GM19043 (cell line): ENCODE results near the gene NMD3.

Source experiments
- ATAC-seq: cut with Tn5 transposase; IDR thresholded peaks from one replicate; pipeline ENCODE4 v1.9.1; 2021; ENCODE audit warnings: low read depth; ENCODE audit not compliant: unreplicated experiment

Gene NMD3

DNA sequence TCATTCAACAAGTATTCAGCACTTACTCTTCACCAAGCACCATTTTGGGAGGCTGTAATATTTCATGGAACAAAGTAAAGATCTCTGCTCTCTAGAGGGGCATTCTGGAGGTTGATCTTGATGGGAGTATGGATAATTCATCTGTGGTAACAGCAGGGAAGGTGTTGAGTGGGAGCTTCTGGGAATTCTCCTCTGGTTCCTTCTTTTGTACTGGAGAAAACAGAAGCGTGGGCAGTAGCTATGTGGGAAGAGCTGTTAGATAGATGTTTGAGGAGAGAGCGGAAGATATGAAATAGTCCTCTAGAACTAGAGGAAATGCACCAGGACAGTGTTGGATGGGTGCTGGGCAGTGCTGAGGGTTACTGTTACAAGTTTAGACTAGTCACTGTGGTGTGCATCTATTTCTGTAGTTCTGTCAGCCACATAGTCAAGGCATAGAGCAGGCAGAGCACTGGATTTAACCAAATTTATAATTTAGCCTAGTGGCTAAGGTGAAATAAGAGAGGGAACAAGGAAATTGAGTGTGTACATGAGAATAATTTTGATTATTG, 9.6 kb downstream of the NMD3 start:
- no peak for ATAC-seq

DNA sequence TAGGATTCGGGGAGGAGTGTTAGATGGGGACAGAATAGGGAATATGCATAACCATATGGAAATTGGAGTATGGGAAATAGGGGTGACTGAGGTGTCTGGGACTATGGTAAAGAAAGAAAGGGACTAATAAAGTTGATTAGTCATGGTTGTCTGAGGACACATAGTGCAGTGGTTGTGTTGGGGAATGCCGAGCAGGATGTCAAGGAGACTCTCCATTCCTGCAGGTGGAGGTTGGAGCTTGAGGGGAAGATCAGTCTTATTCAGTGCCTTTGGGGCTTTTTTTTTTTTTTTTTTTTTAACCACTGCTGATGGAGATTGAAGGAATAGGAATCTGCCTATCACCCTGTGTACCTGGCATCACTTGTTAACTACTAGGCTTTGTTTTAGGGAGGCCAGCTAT, 10.8 kb downstream of the NMD3 start:
- no peak for ATAC-seq

DNA sequence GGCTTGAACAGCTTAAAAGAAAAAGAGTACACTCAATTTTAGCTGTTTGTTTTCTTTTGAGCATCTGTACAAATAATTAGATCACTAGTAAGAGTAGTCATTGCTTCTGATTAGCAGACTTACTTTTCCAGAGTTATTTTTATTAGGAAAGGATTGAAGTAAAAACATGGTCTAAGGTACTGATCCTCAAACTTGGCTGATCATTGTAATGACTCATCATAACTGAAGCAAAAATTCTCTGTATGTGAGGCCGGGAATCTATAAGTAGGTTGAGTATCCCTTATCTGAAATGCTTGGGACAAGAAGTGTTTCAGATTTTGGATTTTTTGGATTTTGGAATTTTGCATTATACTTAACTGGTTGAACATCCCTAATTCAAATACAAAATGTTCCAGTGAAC, 12.4 kb downstream of the NMD3 start:
- ATAC-seq: no peak

GRCh38 chr3:161236240-161236639, 15.1 kb downstream of the NMD3 start:
- no peak for ATAC-seq

GRCh38 chr3:161239700-161240099, 18.6 kb downstream of the NMD3 start:
- no peak for ATAC-seq

DNA sequence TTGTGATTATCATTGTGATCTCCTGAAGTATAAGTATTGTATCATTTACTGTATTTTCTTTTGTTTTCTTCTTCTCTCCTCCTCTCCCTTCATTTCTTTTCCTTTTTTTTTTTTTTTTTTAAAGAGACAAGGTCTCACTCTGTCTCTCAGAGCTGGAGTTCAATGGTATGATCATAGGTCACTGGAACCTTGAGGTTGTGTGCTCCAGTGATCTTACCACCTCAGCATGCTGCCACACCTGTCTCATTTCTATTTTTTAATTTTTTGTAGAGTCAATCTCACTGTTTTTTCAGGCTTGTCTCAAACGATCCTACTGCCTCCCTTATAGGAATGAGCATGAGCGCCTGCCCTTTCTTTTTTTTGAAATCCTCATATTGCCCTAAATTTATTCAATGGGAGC, 23.4 kb downstream of the NMD3 start:
- no peak for ATAC-seq

- no peak for ATAC-seq
Measured at GRCh38 chr3:161247049-161247448, 25.9 kb downstream of the NMD3 start.

DNA sequence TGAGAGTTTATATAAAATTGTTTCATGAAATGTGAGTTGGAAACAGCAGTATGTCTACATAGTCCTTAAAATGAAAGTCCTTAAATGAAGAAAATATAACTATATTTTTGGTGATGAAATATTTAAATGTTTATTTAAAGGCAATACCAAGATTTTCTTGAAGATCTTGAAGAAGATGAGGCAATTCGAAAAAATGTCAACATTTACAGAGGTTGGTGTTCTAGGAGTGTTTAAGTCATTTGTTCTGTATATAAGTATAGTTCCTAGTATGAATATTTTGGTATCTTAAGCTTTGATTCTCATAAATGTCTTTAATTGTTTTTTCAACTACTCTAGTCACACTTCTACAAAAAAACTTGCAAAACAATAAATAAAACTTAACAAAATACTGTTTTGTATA, 29.0 kb downstream of the NMD3 start:
- ATAC-seq: no peak

DNA sequence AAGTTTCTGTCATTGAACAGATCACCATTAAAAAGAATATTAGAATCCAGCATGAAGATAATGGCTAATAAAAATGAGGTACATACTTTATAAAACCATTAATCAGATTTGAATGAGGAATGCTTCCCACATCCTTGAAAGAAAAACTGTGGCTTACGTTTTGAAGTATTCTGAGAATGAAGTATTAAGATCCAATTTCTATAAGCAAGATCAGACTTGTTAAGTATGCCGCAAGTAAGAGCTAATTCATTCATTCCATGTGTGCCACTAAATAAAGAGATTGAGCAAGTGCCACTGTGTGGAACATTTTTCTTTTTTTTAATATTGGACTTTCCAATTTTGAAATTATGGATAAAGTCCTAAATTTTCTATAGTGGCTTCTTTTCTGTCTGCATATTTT, 30.6 kb downstream of the NMD3 start:
- no peak for ATAC-seq

- no peak for ATAC-seq
Measured at GRCh38 chr3:161252143-161252542, 31.0 kb downstream of the NMD3 start.

DNA sequence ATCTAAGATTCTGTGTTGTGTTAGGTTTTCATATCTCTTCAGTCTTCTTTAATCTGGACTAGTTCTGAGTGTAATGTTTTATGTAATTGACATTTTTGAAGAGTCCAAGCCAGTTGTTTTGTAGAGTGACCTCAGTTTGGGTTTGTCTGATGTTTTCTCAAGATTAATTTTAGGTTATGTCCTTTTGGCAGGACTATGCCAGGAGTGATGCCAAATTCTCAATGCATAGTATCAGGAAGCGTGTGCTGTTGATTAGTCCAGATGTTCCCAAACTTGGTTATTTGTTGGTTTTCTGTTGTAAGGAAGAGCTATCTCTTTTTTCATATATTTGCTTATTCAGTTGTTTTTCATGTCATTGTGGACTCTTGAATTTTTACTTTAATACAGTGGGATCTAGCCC, 32.6 kb downstream of the NMD3 start:
- no peak for ATAC-seq

GRCh38 chr3:161254861-161255260, 33.8 kb downstream of the NMD3 start:
- no peak for ATAC-seq

GRCh38 chr3:161263057-161263456, 41.9 kb downstream of the NMD3 start:
- no peak for ATAC-seq

DNA sequence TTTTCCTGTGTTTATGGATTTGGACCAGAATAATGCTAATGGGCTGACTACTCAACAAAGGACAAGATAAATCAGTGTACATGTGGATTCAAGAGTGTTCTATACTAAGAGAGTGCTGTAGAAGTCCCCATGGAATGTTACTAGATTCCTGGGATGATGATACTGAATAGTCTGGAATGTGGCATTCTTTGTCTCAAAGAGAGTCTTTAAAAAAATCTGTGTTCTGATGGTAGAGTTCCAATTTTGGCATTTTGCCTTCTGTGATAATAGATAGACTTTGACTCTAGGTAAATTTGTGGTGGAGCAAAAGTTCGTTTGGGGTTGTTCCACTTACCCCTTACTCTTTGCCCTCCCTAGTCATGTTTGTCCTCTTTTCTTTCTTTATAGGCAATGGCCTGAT, 43.7 kb downstream of the NMD3 start:
- ATAC-seq: no peak

DNA sequence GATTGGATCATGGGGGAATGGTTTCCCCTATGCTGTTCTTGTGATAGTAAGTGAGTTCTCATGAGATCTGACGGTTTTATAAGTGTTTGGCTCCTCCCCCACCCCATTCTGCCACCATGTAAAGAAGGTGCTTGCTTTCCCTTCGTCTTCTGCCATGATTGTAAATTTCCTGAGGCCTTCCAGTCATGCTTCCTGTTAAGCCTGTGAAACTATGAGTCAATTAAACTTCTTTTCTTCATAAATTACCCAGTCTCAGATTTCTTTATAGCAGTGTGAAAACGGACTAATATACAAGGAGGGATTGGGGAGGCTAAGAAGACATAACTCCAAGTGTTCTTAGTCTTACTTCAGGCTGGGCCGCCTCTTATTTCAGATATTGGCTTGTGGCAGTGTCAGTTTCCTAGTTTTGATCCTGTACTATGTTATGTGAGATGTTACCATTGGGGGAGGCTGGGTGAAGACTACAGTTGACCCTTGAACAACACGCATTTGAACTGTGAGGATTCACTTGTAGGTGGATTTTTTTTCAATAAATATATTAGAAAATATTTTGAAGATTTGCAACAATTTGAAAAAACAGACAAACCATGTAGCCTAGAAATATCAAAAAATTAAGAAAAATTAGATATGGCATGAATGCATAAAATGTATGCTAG, 44.9 kb downstream of the NMD3 start:
- no peak for ATAC-seq

- no peak for ATAC-seq
Measured at GRCh38 chr3:161266731-161267150, 45.6 kb downstream of the NMD3 start.

DNA sequence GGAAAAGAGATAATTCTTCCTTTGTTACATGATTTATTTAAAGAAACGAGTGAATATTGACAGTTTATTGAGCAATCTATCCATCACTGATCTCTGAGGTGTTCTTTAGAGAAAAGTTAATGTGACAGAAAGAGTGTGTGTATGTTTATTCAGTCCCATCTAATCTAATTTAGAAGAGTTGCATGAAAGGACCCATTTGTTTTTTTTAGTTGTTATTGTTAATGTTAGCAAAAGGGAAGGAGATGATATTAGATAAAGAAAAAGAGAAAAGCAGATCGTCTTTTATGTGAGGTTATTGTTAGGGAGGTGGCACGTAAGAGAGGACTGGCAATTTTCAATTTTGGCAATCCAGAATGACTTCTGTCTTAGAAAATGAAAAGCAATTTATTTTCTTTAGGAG, 46.5 kb downstream of the NMD3 start:
- no peak for ATAC-seq

DNA sequence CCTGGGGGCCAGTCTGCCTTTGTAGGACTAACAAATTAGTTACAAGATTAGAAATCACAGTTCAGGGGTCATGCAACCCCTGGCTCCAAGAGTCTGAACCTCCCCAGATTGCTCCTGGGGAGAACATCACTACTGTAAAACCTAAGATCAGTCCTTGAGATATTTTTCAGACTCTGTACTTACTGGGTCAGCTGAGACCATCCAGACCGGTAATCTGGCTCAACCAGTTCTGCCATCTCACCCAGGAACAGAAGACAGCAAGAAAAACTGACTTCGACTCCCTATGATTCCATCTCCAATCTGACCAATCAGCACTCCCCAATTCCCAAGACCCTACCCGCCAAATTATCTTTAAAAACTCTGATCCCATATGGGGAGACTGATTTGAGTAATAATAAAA, 47.5 kb downstream of the NMD3 start:
- no peak for ATAC-seq

- ATAC-seq: no peak
Measured at GRCh38 chr3:161270991-161271390, 49.9 kb downstream of the NMD3 start.

DNA sequence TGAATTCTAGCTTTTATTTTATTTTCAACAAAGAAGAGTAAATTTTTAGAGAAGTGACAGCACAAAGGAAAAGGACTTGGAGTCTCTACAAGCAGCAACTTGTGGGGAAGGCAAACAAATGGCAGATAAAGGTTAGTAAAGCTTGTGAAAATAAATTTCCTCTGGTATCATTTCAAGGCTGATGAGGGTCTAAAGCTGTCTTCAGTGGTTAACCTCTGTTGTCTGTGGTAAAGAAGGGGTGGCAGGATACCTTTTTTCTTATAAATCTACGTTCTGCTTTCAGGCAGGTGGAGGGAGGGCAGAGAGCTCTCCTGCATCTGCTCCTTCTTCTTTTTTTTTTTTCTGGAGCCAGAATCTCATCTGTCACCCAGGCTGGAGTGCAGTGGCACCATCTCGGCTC, 50.5 kb downstream of the NMD3 start:
- ATAC-seq: no peak

DNA sequence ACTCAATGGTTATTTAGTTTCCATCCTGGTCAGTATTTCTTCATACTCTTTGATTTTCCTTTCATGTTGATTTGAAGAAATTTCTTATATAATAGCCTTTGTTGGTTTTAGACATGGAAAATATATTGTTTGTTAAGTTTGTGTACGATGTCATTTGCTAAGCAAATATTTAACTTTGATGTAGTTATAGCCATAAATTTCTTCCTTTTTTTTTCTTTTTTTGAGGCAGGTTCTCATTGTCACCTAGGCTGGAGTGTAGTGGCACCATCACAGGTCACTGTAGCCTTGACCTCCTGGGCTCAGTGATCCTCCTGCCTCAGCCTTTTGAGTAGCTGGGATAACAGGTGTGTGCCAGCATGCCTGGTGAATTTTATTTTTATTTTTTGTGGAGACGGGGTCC, 51.4 kb downstream of the NMD3 start:
- no peak for ATAC-seq

DNA sequence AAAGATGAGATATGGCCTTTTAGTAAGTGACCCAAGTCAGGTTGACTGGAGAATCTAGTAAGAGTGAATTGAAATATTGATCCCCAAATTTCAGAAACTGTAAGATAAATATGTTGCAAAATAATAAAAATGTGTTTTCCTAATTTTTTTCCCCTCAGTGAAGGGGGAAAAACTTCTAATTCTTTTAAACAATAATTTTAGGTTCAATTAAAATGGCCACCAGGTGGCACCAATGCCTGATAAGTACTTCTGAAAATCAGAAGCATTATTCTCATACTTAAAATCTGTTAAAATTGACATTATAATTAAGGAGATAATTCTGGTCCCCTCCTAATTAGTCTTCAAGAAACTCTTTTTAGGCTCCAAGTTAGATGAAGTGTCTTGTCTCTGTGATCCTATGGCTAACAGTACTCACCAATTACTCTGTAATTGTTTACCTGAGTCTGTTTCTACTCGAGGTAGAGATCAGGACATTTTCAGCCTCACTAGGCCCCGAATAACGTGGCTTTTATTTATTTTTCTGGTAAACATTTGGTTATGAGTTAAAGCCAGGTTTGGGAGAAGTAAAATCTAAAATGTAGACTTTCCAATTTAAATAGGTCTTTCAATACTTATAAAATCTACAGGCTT, 52.6 kb downstream of the NMD3 start:
- ATAC-seq: no peak
